PC-3 (cell line): ENCODE data around the gene STAT4. TPM values are rescaled to one million over a fixed set of nuclear protein-coding genes. Genes with fewer than 3 reads are reported as not detected.

ENCODE experiments used
- ATAC-seq: fragments of 200-7000 bp; cut with Tn5 transposase; 2 replicates; pipeline ENCODE4 v1.9.1; 2020; ENCODE audit warnings: mild to moderate bottlenecking, moderate library complexity
- BruUV-seq: library from RNA; stranded (reverse); fragments of 400-500 nt; replicated peaks from 2 replicates; lab custom pipeline; 2021; lab: Mats Ljungman, UMichigan
- CTCF ChIA-PET: fragments of 300-600 bp; sonication (Branson Sonifier 250); formaldehyde crosslinking; loops from one replicate; lab custom pipeline; 2022; ENCODE audit warnings: antibody characterized with exemption; lab: Charles Lee
- POLR2A ChIA-PET: fragments of 300-600 bp; sonication (Branson Sonifier 250); formaldehyde crosslinking; loops from one replicate; lab custom pipeline; 2022; ENCODE audit warnings: antibody characterized with exemption; ENCODE audit not compliant: unreplicated experiment; lab: Charles Lee
- DNase-seq: peaks from one replicate; pipeline ENCODE4 v3.0.0-alpha.2; 2015
- H2AFZ ChIP-seq: fragments of 300-600 bp; sonication (generic); 2 replicates; pipeline ENCODE4 v1.6.0; 2016; ENCODE audit warnings: antibody characterized with exemption, low read length
- H3F3A ChIP-seq: fragments of 300-600 bp; sonication (generic); one replicate; pipeline ENCODE4 v1.6.0; 2017; ENCODE audit warnings: antibody characterized with exemption, low read length, control low read depth, mild to moderate bottlenecking; ENCODE audit not compliant: unreplicated experiment
- H3K27ac ChIP-seq: fragments of 300-600 bp; sonication (generic); 2 replicates; pipeline ENCODE4 v1.5.1; 2016; ENCODE audit warnings: mild to moderate bottlenecking, low read length
- H3K27me3 ChIP-seq: fragments of 300-600 bp; sonication (generic); 2 replicates; pipeline ENCODE4 v1.6.1; 2016; ENCODE audit warnings: low read length, mixed read lengths
- H3K36me3 ChIP-seq: fragments of 300-600 bp; sonication (generic); 2 replicates; pipeline ENCODE4 v1.6.1; 2016; ENCODE audit warnings: low read depth, mixed run types, low read length, mixed read lengths
- H3K4me1 ChIP-seq: fragments of 300-600 bp; sonication (generic); 2 replicates; pipeline ENCODE4 v1.5.1; 2016; ENCODE audit warnings: low read length; ENCODE audit not compliant: insufficient read depth
- H3K4me2 ChIP-seq: fragments of 300-600 bp; sonication (generic); 2 replicates; pipeline ENCODE4 v1.6.0; 2016; ENCODE audit warnings: low read length
- H3K4me3 ChIP-seq: fragments of 300-600 bp; sonication (generic); 2 replicates; pipeline ENCODE4 v1.5.1; 2016; ENCODE audit warnings: mild to moderate bottlenecking, low read length, mixed read lengths
- H3K79me2 ChIP-seq: fragments of 300-600 bp; sonication (generic); 2 replicates; pipeline ENCODE4 v1.6.1; 2017; ENCODE audit warnings: low read length, mixed read lengths
- H3K9ac ChIP-seq: fragments of 300-600 bp; sonication (generic); 2 replicates; pipeline ENCODE4 v1.6.0; 2016; ENCODE audit warnings: mild to moderate bottlenecking, low read length
- H3K9me2 ChIP-seq: fragments of 300-600 bp; sonication (generic); replicated peaks from 2 replicates; pipeline ENCODE4 v1.6.1; 2016; ENCODE audit warnings: mixed run types, low read length, mixed read lengths
- H3K9me3 ChIP-seq: fragments of 300-600 bp; sonication (generic); 2 replicates; pipeline ENCODE4 v1.6.1; 2016; ENCODE audit warnings: low read length, mixed read lengths
- H4K20me1 ChIP-seq: fragments of 300-600 bp; sonication (generic); 2 replicates; pipeline ENCODE4 v1.6.1; 2016; ENCODE audit warnings: low read length, mixed read lengths
- CTCF ChIP-seq: fragments of 300-600 bp; sonication (generic); conservative IDR thresholded peaks from 2 replicates; pipeline ENCODE4 v1.5.1; 2017; ENCODE audit warnings: antibody characterized with exemption, low read depth, mild to moderate bottlenecking, low read length
- EZH2 ChIP-seq: fragments of 300-600 bp; sonication (generic); IDR thresholded peaks from one replicate; pipeline ENCODE4 v1.6.1; 2017; ENCODE audit warnings: antibody characterized with exemption, mild to moderate bottlenecking, low read length; ENCODE audit not compliant: unreplicated experiment
- EZH2phosphoT487 ChIP-seq: fragments of 300-600 bp; sonication (generic); IDR thresholded peaks from 2 replicates; pipeline ENCODE4 v1.6.1; 2018; ENCODE audit warnings: mild to moderate bottlenecking, antibody characterized with exemption, low read length, borderline replicate concordance
- intact Hi-C: fragments of 100-400 bp; cut with micrococcal nuclease; formaldehyde crosslinking; loops from 2 replicates; pipeline ENCODE4 v1.9.0; 2023
- total RNA-seq: library from RNA; depleted of rRNA; stranded (reverse); fragments of >200 nt; gene quantifications from 2 replicates; pipeline ENCODE4 v1.2.3, GENCODE V29; 2014

STAT4 gene
- total RNA-seq, 1 experiment from 2014 or later: 1.6 TPM

- no peaks in the 10 kb centered on the region for H3K27me3 ChIP-seq
- H3K4me2 ChIP-seq: no peak overlapping the region
- H2AFZ ChIP-seq: no peak overlapping the region
- ChIA-PET POLR2A (no interaction called here), CTCF (no interaction called here)
- DNase-seq (no peak), ATAC-seq (no peak)
- no peak overlapping the region for H3K4me3 ChIP-seq
- H3K36me3 ChIP-seq: no peaks in the 10 kb centered on the region
- 0 out of 2 replicates have a peak, but pooled peaks cover 3% of the 10 kb centered on the region for H3K9me2 ChIP-seq
- no peaks in the 10 kb centered on the region for H3K9me3 ChIP-seq
- H3F3A ChIP-seq: no peaks in the 10 kb centered on the region
- TF ChIP-seq CTCF: no peak
- TF ChIP-seq EZH2: no peak
- no peak for TF ChIP-seq EZH2phosphoT487
- no peak overlapping the region for H3K9ac ChIP-seq
- no peaks in the 10 kb centered on the region for H4K20me1 ChIP-seq
- intact Hi-C loops: no loop called here
- H3K4me1 ChIP-seq: no peaks in the 10 kb centered on the region
- BruUV-seq: no TSS peak
- no peak overlapping the region for H3K27ac ChIP-seq
- H3K79me2 ChIP-seq: no peaks in the 10 kb centered on the region
Observed at GRCh38 chr2:191109888-191110287, 40.9 kb downstream of the STAT4 start.

DNA sequence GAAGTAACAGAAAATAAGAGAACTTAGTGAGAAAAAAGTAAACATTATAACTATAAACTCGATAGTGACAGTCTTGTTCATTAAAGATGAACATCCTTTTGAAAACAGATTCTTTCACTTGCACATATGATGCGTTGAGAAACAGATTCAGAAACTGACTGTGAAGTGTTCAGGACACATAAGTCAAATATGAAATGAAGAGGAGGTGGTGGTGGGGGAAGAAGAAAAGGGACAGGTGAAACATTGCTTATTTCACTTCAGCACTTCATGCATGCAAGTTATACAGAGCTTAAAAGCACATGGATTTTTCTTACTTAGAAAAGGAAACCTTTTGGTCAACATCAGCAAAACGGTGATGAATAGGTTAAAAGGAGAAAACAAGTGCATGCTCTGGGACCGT is 42.5 kb downstream of the STAT4 start:
- Histone ChIP-seq H3K4me2 (no peak overlapping the region), H3K9ac (no peak overlapping the region), H3K4me1 (no peaks in the 10 kb centered on the region), H2AFZ (no peak overlapping the region), H3F3A (no peaks in the 10 kb centered on the region), H3K27ac (no peak overlapping the region), H3K4me3 (no peak overlapping the region), H3K27me3 (no peaks in the 10 kb centered on the region), H4K20me1 (no peaks in the 10 kb centered on the region), H3K9me3 (no peaks in the 10 kb centered on the region), H3K79me2 (no peaks in the 10 kb centered on the region), H3K9me2 (0 out of 2 replicates have a peak, but pooled peaks cover 3% of the 10 kb centered on the region), H3K36me3 (no peaks in the 10 kb centered on the region)
- ChIA-PET CTCF (no interaction called here), POLR2A (no interaction called here)
- intact Hi-C loops: no loop called here
- DNase-seq: no peak
- TF ChIP-seq CTCF (no peak), EZH2 (no peak), EZH2phosphoT487 (no peak)
- no peak for ATAC-seq
- BruUV-seq: no TSS peak

DNA sequence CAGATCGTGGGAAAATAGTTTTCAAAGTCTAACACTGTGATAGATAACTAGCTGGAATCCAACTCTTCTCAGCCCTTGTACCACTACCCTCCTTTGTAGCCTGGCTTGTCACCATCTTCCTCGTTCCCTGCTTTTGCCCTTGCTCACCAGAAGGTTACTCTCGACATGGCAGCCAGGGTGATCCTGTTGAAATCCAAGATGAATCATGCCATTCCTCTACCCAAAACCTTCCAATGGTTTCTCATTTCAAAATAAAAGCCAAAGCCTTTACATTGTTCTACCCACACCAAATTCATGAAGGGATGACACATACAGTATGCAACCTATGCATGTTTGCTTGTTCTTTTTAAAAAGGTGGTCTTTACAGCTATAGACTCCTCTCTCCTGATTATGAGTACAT is 45.7 kb downstream of the STAT4 start:
- no peaks in the 10 kb centered on the region for H3F3A ChIP-seq
- no peak overlapping the region for H3K4me2 ChIP-seq
- H4K20me1 ChIP-seq: no peaks in the 10 kb centered on the region
- no peaks in the 10 kb centered on the region for H3K4me1 ChIP-seq
- intact Hi-C loops: no loop called here
- no peak for TF ChIP-seq EZH2phosphoT487
- 0 out of 2 replicates have a peak, but pooled peaks cover 3% of the 10 kb centered on the region for H3K9me2 ChIP-seq
- no peak overlapping the region for H3K9ac ChIP-seq
- CTCF ChIA-PET: no interaction called here
- no peaks in the 10 kb centered on the region for H3K9me3 ChIP-seq
- no peak overlapping the region for H2AFZ ChIP-seq
- no peak overlapping the region for H3K4me3 ChIP-seq
- H3K27me3 ChIP-seq: no peaks in the 10 kb centered on the region
- no peaks in the 10 kb centered on the region for H3K79me2 ChIP-seq
- DNase-seq (peak; percentile 10), ATAC-seq (no peak)
- H3K27ac ChIP-seq: no peak overlapping the region
- BruUV-seq: no TSS peak
- POLR2A ChIA-PET: no interaction called here
- H3K36me3 ChIP-seq: no peaks in the 10 kb centered on the region
